Ascending aorta (tissue), 2 donors: ENCODE measurements around the gene HCCS. TPM values are rescaled to one million over a fixed set of nuclear protein-coding genes. Genes with fewer than 3 reads are reported as not detected.
A peak's percentile ranks its signal among the peaks of the same experiment; 100 is the strongest.

Source experiments
- DNase-seq, 2 donors: peaks; one replicate each; pipeline ENCODE4 v3.0.0-alpha.2; 2019; ENCODE audit warnings: low spot score in 2 of 2
- H3K27ac ChIP-seq, 2 donors: fragments of 200-600 bp; sonication (generic); one replicate each; pipeline ENCODE4 v1.5.1; 2016 to 2017; ENCODE audit warnings: mild to moderate bottlenecking in 1 of 2
- H3K27me3 ChIP-seq: fragments of 200-600 bp; sonication (generic); one replicate; pipeline ENCODE4 v1.5.1; 2017
- H3K36me3 ChIP-seq, 2 donors: fragments of 200-600 bp; sonication (generic); one replicate each; pipeline ENCODE4 v1.5.1; 2016
- H3K4me1 ChIP-seq, 2 donors: fragments of 200-600 bp; sonication (generic); one replicate each; pipeline ENCODE4 v1.5.1; 2016 to 2017; ENCODE audit warnings: mild to moderate bottlenecking in 1 of 2
- H3K4me3 ChIP-seq, 2 donors: fragments of 200-600 bp; sonication (generic); one replicate each; pipeline ENCODE4 v1.5.1; 2016 to 2017; ENCODE audit warnings: mild to moderate bottlenecking in 1 of 2
- H3K9me3 ChIP-seq, 2 donors: fragments of 200-600 bp; sonication (generic); one replicate each; pipeline ENCODE4 v1.5.1; 2016
- intact Hi-C: fragments of 100-400 bp; cut with DNase I; formaldehyde crosslinking; loops from one replicate; pipeline ENCODE4 v1.15.1; 2023
- total RNA-seq: library from RNA; depleted of rRNA; stranded (reverse); fragments of >200 nt; gene quantifications from one replicate; pipeline ENCODE4 v1.1.0, GENCODE V29; 2016
- TF ChIP-seq, protein P1 (sequence below), 3 experiments: fragments of 200-600 bp in 2 of 3; fragments of 450-650 bp in 1 of 3; sonication (generic) in 2 of 3; IDR thresholded peaks; one replicate each; pipeline ENCODE4 v1.5.1; 2016 to 2019; ENCODE audit warnings: antibody characterized with exemption in 3 of 3, mild to moderate bottlenecking in 1 of 3, moderate library complexity in 1 of 3

Gene HCCS
- total RNA-seq, 1 donor from 2014 or later: 65.0 TPM

DNA sequence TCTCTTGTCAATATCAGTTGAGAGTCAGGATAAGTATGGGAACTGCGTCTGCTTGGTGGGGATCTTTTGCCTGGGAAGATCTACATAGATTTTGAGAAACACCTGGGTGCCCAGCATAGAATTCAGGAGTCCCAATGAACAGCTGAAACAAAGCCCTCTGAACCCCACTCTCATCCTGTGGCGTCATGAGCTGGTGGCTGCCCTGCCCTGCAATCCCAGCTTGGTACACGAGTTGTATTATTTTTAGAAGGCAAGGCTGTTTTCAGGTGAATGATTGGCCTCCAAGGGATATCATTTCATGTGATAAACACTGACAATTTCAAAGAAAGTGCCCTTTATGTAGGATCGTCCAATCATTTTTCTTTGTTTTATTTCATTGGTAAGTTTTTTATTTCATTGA, 60.8 kb downstream of the HCCS start:
- Histone ChIP-seq H3K27me3 (no peaks in the 10 kb centered on the region), H3K36me3 (peaks cover 0 to 6% of the 10 kb centered on the region in 2 donors), H3K9me3 (no peaks in the 10 kb centered on the region), H3K4me3 (peak overlapping the region in 1 of 2 donors; percentile 4), H3K27ac (peak overlapping the region in 1 of 2 donors; percentile 0), H3K4me1 (no peaks in the 10 kb centered on the region)
- DNase-seq: no peak
- intact Hi-C loops: no loop called here
- TF ChIP-seq, protein P1, sequence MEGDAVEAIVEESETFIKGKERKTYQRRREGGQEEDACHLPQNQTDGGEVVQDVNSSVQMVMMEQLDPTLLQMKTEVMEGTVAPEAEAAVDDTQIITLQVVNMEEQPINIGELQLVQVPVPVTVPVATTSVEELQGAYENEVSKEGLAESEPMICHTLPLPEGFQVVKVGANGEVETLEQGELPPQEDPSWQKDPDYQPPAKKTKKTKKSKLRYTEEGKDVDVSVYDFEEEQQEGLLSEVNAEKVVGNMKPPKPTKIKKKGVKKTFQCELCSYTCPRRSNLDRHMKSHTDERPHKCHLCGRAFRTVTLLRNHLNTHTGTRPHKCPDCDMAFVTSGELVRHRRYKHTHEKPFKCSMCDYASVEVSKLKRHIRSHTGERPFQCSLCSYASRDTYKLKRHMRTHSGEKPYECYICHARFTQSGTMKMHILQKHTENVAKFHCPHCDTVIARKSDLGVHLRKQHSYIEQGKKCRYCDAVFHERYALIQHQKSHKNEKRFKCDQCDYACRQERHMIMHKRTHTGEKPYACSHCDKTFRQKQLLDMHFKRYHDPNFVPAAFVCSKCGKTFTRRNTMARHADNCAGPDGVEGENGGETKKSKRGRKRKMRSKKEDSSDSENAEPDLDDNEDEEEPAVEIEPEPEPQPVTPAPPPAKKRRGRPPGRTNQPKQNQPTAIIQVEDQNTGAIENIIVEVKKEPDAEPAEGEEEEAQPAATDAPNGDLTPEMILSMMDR (IDR thresholded peaks at IDR 0.05): no peak

DNA sequence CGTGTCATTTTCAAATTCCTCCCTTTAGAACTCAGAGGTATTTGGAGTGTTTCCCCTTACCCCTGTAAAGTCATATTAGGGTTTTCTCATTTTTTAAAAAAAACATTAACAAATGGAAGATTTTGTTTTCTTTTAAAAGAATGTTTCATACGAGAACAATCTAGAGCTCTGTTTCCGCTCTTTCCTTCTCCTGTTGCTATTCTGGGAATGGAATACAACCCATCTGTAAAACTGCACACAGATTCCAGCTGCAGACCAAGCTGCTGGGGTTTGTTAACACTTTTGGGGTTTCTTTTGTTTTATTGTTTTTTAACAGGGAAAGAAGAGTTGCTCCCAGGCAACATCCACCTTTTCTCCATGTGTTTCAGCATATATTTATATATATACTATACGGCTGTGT, 61.3 kb downstream of the HCCS start:
- no peaks in the 10 kb centered on the region for H3K27me3 ChIP-seq
- H3K4me3 ChIP-seq: peak overlapping the region in 1 of 2 donors; percentile 4
- DNase-seq: no peak
- intact Hi-C loops: no loop called here
- H3K27ac ChIP-seq: peak overlapping the region; percentile 42 to 47
- no peaks in the 10 kb centered on the region for H3K9me3 ChIP-seq
- TF ChIP-seq, protein P1 (IDR thresholded peaks at IDR 0.05): no peak
- no peaks in the 10 kb centered on the region for H3K4me1 ChIP-seq
- peaks cover 0 to 6% of the 10 kb centered on the region in 2 donors for H3K36me3 ChIP-seq

Other genes starting within 250 kb of the HCCS start
- gene AMELX, start 182.1 kb downstream of the HCCS start, total RNA-seq: not detected